ENCODE results near the gene TFDP2.

DNA sequence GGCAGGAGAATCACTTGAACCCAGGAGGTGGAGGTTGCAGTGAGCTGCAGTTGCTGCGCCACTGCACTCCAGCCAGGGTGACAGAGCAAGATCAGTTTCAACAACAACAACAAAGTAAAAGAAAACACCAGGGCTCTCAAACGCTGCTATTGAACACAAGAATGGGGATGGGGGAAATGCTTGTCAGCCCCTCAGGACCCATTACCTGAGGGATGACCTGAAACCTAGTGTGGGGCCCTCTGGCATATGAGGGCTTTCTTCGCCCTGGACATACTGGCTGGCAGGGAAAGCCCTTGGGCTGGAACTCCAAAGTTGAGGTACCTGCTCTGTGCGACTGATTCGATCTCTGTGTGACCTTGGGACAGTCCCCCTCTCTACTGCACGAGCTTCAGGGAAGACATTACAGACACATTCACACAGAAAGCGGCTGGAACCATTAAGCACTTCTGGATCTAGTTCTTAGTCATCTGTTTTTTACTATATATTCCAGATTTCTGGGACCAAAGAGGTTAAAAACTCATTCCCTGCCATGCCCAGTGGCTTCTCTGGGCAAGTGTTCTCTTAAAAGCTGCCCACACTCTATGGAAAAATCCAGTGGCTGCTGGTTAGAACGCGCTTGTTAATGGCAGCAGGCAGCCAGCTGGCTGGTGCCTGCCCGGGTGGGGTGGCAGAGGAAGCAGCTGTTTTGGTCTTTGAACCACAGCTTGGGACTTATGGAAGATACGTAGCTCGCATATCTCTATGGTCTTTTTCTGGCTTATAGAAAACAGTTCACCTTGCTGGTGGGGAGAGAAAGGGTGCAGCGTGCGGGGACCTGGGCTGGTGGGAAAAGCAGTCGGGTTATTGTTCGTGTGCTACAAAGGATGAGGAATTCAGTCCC lies 215.7 kb downstream of the TFDP2 start:
- TF ChIP-seq POLR2A (IDR thresholded peaks at IDR 0.05) = no peak
- TF ChIP-seq, protein P1, sequence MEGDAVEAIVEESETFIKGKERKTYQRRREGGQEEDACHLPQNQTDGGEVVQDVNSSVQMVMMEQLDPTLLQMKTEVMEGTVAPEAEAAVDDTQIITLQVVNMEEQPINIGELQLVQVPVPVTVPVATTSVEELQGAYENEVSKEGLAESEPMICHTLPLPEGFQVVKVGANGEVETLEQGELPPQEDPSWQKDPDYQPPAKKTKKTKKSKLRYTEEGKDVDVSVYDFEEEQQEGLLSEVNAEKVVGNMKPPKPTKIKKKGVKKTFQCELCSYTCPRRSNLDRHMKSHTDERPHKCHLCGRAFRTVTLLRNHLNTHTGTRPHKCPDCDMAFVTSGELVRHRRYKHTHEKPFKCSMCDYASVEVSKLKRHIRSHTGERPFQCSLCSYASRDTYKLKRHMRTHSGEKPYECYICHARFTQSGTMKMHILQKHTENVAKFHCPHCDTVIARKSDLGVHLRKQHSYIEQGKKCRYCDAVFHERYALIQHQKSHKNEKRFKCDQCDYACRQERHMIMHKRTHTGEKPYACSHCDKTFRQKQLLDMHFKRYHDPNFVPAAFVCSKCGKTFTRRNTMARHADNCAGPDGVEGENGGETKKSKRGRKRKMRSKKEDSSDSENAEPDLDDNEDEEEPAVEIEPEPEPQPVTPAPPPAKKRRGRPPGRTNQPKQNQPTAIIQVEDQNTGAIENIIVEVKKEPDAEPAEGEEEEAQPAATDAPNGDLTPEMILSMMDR (IDR thresholded peaks at IDR 0.05) = no peak
